ENCODE results near the gene IGF2. TPM values are rescaled to one million over a fixed set of nuclear protein-coding genes. Genes with fewer than 3 reads are reported as not detected.

IGF2 gene
- total RNA-seq, 6 donors from 2014 or later: 7.0 to 24.4 (median 8.4) TPM; not detected in 1

GRCh38 chr11:2133241-2134021, 5.8 kb downstream of the IGF2 start:
- no peak overlapping the region for H3K27ac ChIP-seq
- no peaks in the 10 kb centered on the region for H3K9me3 ChIP-seq
- peaks cover 10 to 18% (median 14%) of the 10 kb centered on the region in 4 donors for H3K4me1 ChIP-seq
- H3K4me3 ChIP-seq: no peak overlapping the region
- H3K27me3 ChIP-seq: peaks cover 0 to 21% (median 11%) of the 10 kb centered on the region in 4 donors
- no peak for ATAC-seq (ENCODE audit: low FRiP score in 2 of 2)
- DNase-seq: peak in 1 of 2 donors; percentile 69
- no peaks in the 10 kb centered on the region for H3K36me3 ChIP-seq
- WGBS, 2 donors: 55 to 84% methylated on average over 10 to 33 of the region's 33 CpGs
- no peak for TF ChIP-seq POLR2AphosphoS5 (IDR thresholded peaks at IDR 0.05)
- TF ChIP-seq POLR2A (IDR thresholded peaks at IDR 0.05): no peak
- no peak for TF ChIP-seq CTCF (IDR thresholded peaks at IDR 0.05)
- no peak for TF ChIP-seq EP300 (IDR thresholded peaks at IDR 0.05)

- Histone ChIP-seq H3K36me3 (no peaks in the 10 kb centered on the region), H3K9me3 (no peaks in the 10 kb centered on the region), H3K27ac (no peak overlapping the region), H3K4me3 (no peak overlapping the region), H3K27me3 (peaks cover 0 to 18% (median 8%) of the 10 kb centered on the region in 4 donors), H3K4me1 (peaks cover 9 to 12% (median 10%) of the 10 kb centered on the region in 4 donors)
- peak in 1 of 2 donors; percentile 82 for DNase-seq
- no peak for ATAC-seq (ENCODE audit: low FRiP score in 2 of 2)
- WGBS, 2 donors: 46 to 50% methylated on average over 21 to 24 of the region's 24 CpGs
- TF ChIP-seq POLR2AphosphoS5 (IDR thresholded peaks at IDR 0.05): no peak
- TF ChIP-seq POLR2A (IDR thresholded peaks at IDR 0.05): no peak
- TF ChIP-seq EP300 (IDR thresholded peaks at IDR 0.05): no peak
- no peak for TF ChIP-seq CTCF (IDR thresholded peaks at IDR 0.05)
Observed at GRCh38 chr11:2132874-2133240, 6.3 kb downstream of the IGF2 start.

- H3K36me3 ChIP-seq: no peaks in the 10 kb centered on the region
- DNase-seq (no peak), ATAC-seq (ENCODE audit: low FRiP score in 2 of 2) (no peak)
- no peak overlapping the region for H3K27ac ChIP-seq
- H3K27me3 ChIP-seq: peaks cover 0 to 12% (median 5%) of the 10 kb centered on the region in 4 donors
- TF ChIP-seq POLR2A (IDR thresholded peaks at IDR 0.05) (no peak), EP300 (IDR thresholded peaks at IDR 0.05) (no peak), POLR2AphosphoS5 (IDR thresholded peaks at IDR 0.05) (no peak), CTCF (IDR thresholded peaks at IDR 0.05) (no peak)
- no peak overlapping the region for H3K4me3 ChIP-seq
- peaks cover 3 to 6% (median 4%) of the 10 kb centered on the region in 4 donors for H3K4me1 ChIP-seq
- no peaks in the 10 kb centered on the region for H3K9me3 ChIP-seq
- 69 to 75% methylated on average over 6 of the region's 6 CpGs for WGBS, 2 donors
Observed at GRCh38 chr11:2132246-2132645, 6.9 kb downstream of the IGF2 start.

GRCh38 chr11:2131371-2132236, 7.6 kb downstream of the IGF2 start:
- H3K27ac ChIP-seq: no peak overlapping the region
- no peaks in the 10 kb centered on the region for H3K9me3 ChIP-seq
- DNase-seq (no peak), ATAC-seq (ENCODE audit: low FRiP score in 2 of 2) (no peak)
- no peaks in the 10 kb centered on the region for H3K4me1 ChIP-seq
- H3K36me3 ChIP-seq: no peaks in the 10 kb centered on the region
- H3K4me3 ChIP-seq: no peak overlapping the region
- TF ChIP-seq POLR2A (IDR thresholded peaks at IDR 0.05) (no peak), CTCF (IDR thresholded peaks at IDR 0.05) (no peak), POLR2AphosphoS5 (IDR thresholded peaks at IDR 0.05) (no peak), EP300 (IDR thresholded peaks at IDR 0.05) (no peak)
- H3K27me3 ChIP-seq: peaks cover 0 to 6% (median 2%) of the 10 kb centered on the region in 4 donors
- 87 to 91% methylated on average over 24 to 28 of the region's 28 CpGs for WGBS, 2 donors
